Spinal cord (tissue), 10 donors: ENCODE measurements around the gene LRFN5. TPM values are rescaled to one million over a fixed set of nuclear protein-coding genes. Genes with fewer than 3 reads are reported as not detected.
A peak's percentile ranks its signal among the peaks of the same experiment; 100 is the strongest.
"Not testable (repeated sequence)": the region's sequence is repeated elsewhere in the genome, so short reads cannot be mapped to it uniquely, and the experiment has no call there.

Source experiments
- DNase-seq, 6 donors: peaks; one replicate each; pipeline versions ENCODE4 v3.0.0 to v3.0.0-alpha.2; 2013 to 2015; ENCODE audit warnings: low spot score in 6 of 6, low read depth in 4 of 6
- H3K27ac ChIP-seq: one replicate; pipeline ENCODE4 v1.5.1; 2013; ENCODE audit warnings: low read depth, low read length, control low read depth
- H3K27me3 ChIP-seq: one replicate; pipeline ENCODE4 v1.6.1; 2013; ENCODE audit warnings: low read length; ENCODE audit not compliant: control insufficient read depth, insufficient read depth
- H3K36me3 ChIP-seq: one replicate; pipeline ENCODE4 v1.6.1; 2013; ENCODE audit warnings: low read length; ENCODE audit not compliant: control insufficient read depth, insufficient read depth
- H3K4me1 ChIP-seq: one replicate; pipeline ENCODE4 v1.6.1; 2013; ENCODE audit warnings: low read length; ENCODE audit not compliant: control insufficient read depth, insufficient read depth
- H3K4me3 ChIP-seq: one replicate; pipeline ENCODE4 v1.5.1; 2013; ENCODE audit warnings: low read depth, low read length, control low read depth
- H3K9me3 ChIP-seq: one replicate; pipeline ENCODE4 v1.6.1; 2013; ENCODE audit warnings: low read length; ENCODE audit not compliant: control insufficient read depth, insufficient read depth
- WGBS: methylation state at CpG from one replicate; pipeline ENCODE4 v1.1.5; 2013; ENCODE audit warnings: missing lambda C conversion rate; ENCODE audit not compliant: insufficient coverage; 5-methylcytosine and 5-hydroxymethylcytosine counted together
- long read RNA-seq, 4 donors: transcript quantifications; one replicate each; lab custom pipeline, GENCODE V29; 2026
- polyA plus RNA-seq, 2 donors: library from polyadenylated mRNA; unstranded; fragments of 120-200 nt; gene quantifications; one replicate each; pipeline ENCODE4 v1.2.1, GENCODE V29; 2013; ENCODE audit not compliant: insufficient read length in 2 of 2
- total RNA-seq, 2 donors: library from RNA; depleted of rRNA in 1 of 2; stranded (reverse); fragments of 120-200 nt in 1 of 2; fragments of >200 nt in 1 of 2; gene quantifications; one replicate each; pipeline versions ENCODE4 v1.2.3 to v1.2.4, GENCODE V29; 2013 to 2014
- donor health status: healthy.

Gene LRFN5
- total RNA-seq (10 to 100 TPM; 30.9 to 72.4 TPM), polyA plus RNA-seq (10 to 100 TPM; 28.6 to 30.0 TPM)
- long read RNA-seq, donor 1, transcript LRFN5-201 (6 exons, 3,723 nt): major isoform, 10 of 23 reads
- long read RNA-seq, donor 1, partial matches to known transcripts: 13 of 23 reads
- long read RNA-seq, donor 1, other reads (novel, unspliced or antisense): 0 of 23 reads
- long read RNA-seq, donor 2, partial matches to known transcripts: 0 of 3 reads
- long read RNA-seq, donor 2, other reads (novel, unspliced or antisense): 0 of 3 reads
- long read RNA-seq, donor 3, partial matches to known transcripts: 0 of 1 reads
- long read RNA-seq, donor 3, other reads (novel, unspliced or antisense): 0 of 1 reads
- long read RNA-seq, donor 4: 0 reads

DNA sequence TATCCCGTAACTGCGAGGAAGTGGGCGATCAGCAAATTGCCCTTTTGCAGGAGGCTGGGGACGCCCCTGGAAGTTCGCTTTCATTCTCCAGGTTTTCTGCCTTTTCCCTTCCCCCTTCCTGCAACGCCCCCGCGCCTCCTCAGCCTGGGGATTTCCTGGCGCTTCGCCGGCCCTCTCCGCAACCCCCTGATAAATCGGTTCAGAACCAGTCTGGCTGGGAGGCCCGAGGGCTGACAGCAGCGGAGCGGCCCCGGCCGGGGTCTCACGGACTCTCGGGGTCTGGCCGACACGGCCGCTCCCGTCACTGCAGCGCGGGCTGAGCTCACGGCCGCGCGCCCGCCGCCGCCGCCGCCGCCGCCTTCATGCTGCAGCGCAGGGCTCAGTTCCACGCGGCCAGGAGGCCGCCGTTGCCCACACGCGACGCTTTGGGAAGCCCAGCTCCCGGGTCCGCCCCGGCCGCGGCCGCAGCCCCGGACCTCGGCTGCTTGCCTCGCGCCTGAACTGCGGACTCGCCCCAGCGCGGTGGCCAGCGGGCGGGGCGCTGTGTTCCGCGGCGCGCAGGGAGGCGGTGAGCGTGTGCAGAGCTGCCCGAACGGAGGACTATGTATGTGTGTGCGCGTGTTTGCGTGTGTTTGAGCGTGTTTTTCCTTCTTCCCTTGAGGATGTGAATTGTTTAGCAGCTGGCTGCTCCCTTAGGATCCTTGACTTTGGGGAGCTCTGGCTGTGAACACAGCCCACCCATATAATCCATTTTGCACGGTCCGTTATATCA is at the start of gene LRFN5:
TSS of gene LRFN5 (plus strand) at position 345 of the 772 bp plus-strand sequence.
- H3K9me3 ChIP-seq: no peaks in the 10 kb centered on the region
- H3K36me3 ChIP-seq: no peaks in the 10 kb centered on the region
- peaks cover 29% of the 10 kb centered on the region for H3K27me3 ChIP-seq
- DNase-seq: peak in 5 of 6 donors; percentile 48 to 89 (median 75)
- H3K4me1 ChIP-seq: peaks cover 24% of the 10 kb centered on the region
- under 1% methylated on average over 70 of the region's 76 CpGs for WGBS
- H3K27ac ChIP-seq: peak within 1 kb of the TSS; percentile 92
- peak within 1 kb of the TSS; percentile 81 for H3K4me3 ChIP-seq

- no peaks in the 10 kb centered on the region for H3K27me3 ChIP-seq
- no peaks in the 10 kb centered on the region for H3K9me3 ChIP-seq
- H3K4me3 ChIP-seq: no peak overlapping the region
- H3K36me3 ChIP-seq: no peaks in the 10 kb centered on the region
- H3K27ac ChIP-seq: no peak overlapping the region
- DNase-seq: peak in 1 of 6 donors; percentile 7
- no peaks in the 10 kb centered on the region for H3K4me1 ChIP-seq
These were observed 48.2 kb upstream of the LRFN5 start for GRCh38 chr14:41558490-41558889.

DNA sequence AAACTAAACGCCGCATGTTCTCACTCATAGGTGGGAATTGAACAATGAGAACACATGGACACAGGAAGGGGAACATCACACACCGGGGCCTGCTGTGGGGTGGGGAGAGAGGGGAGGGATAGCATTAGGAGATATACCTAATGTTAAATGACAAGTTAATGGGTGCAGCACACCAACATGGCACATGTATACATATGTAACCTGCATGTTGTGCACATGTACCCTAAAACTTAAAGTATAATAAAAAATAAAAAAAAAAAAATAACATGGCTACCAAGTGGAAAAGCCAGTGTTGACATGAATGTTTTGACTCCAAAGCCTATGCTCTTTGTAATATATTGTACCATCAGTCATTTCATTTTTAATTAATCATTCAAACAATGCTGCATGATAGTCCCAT is 39.8 kb upstream of the LRFN5 start:
- H3K36me3 ChIP-seq, H3K9me3 ChIP-seq, DNase-seq, H3K4me3 ChIP-seq, H3K4me1 ChIP-seq, H3K27me3 ChIP-seq, H3K27ac ChIP-seq: not testable (repeated sequence)
- no CpG with 5 or more reads among the region's 3 CpGs for WGBS

DNA sequence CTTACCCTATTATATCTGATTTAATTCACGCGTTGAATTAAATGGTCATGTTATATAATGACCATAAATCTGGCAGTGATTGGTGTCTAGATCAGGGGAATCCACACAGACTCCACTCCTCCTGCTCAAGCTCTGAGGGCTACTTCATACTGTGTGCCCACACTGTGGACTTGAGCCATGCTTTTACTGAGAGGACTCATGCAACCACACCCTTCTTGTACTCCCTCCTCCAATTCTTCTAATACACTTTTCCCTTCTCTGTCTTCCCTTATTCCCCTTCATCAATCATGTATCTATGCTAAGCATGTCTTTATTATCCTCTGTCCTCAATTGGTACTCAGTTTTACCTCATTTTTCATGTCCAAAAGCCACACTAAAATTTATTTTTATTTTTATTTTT is 37.7 kb upstream of the LRFN5 start:
- no CpG with 5 or more reads among the region's 2 CpGs for WGBS
- Histone ChIP-seq H3K4me3 (no peak overlapping the region), H3K36me3 (no peaks in the 10 kb centered on the region), H3K27ac (no peak overlapping the region), H3K4me1 (no peaks in the 10 kb centered on the region), H3K9me3 (no peaks in the 10 kb centered on the region), H3K27me3 (no peaks in the 10 kb centered on the region)
- no peak for DNase-seq

- H3K36me3 ChIP-seq: no peaks in the 10 kb centered on the region
- no peaks in the 10 kb centered on the region for H3K4me1 ChIP-seq
- no peak overlapping the region for H3K4me3 ChIP-seq
- DNase-seq: peak in 1 of 6 donors; percentile 3
- H3K27ac ChIP-seq: no peak overlapping the region
- H3K27me3 ChIP-seq: no peaks in the 10 kb centered on the region
- 77% methylated on average over 3 of the region's 5 CpGs for WGBS
- H3K9me3 ChIP-seq: no peaks in the 10 kb centered on the region
These were observed 36.1 kb upstream of the LRFN5 start for GRCh38 chr14:41570415-41571155.

DNA sequence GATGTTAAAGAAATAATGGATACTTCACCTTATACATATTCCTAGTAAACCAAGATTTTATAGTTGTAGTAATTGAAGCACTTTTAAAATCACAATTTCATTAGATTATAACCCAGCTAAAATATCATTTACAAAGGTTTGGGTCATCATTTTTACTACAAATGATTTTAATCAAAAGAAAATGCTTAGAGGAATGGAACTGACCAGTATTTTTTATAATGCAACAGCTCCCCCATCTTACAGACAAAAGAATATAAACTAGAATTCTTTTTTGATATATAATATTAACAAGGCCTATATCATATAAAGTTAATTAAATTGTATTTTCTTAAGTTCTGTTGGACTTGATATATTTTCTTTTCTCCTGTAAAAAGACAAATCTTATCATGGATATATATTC is 20.4 kb upstream of the LRFN5 start:
- Histone ChIP-seq H3K4me3 (no peak overlapping the region), H3K9me3 (no peaks in the 10 kb centered on the region), H3K4me1 (no peaks in the 10 kb centered on the region), H3K36me3 (no peaks in the 10 kb centered on the region), H3K27ac (no peak overlapping the region), H3K27me3 (no peaks in the 10 kb centered on the region)
- peak in 1 of 6 donors; percentile 42 for DNase-seq

- Histone ChIP-seq H3K9me3 (no peaks in the 10 kb centered on the region), H3K4me1 (no peaks in the 10 kb centered on the region), H3K36me3 (no peaks in the 10 kb centered on the region), H3K27ac (no peak overlapping the region), H3K4me3 (no peak overlapping the region), H3K27me3 (no peaks in the 10 kb centered on the region)
- DNase-seq: no peak
- WGBS: 98% methylated on average over 25 of the region's 25 CpGs
These were observed 9.0 kb upstream of the LRFN5 start for GRCh38 chr14:41597647-41598046.

DNA sequence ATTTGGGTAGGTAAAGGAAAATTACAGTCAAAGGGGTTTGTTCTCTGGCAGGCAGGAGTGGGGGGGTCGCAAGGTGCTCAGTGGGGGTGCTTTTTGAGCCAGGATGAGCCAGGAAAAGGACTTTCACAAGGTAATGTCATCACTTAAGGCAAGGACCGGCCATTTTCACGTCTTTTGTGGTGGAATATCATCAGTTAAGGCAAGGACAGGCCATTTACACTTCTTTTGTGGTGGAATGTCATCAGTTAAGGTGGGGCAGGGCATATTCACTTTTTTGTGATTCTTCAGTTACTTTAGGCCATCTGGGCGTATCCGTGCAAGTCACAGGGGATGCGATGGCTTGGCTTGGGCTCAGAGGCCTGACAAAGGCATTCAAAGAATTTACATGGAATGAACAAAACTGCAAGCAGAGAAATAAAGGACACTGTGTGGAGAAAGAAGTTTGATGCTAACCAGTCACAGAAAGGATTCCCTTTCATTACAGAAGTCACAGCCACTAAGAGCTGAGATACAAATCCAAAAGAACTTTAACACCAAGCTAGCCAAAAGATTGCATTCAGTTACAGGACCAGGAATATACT is 6.8 kb upstream of the LRFN5 start:
- H3K4me3 ChIP-seq: not testable (repeated sequence)

GRCh38 chr14:41604721-41605531 is 1.8 kb upstream of the LRFN5 start:
- H3K4me1 ChIP-seq: peaks cover 24% of the 10 kb centered on the region
- WGBS: 3% methylated on average over 27 of the region's 29 CpGs
- H3K27me3 ChIP-seq: peaks cover 29% of the 10 kb centered on the region
- no peaks in the 10 kb centered on the region for H3K9me3 ChIP-seq
- peak overlapping the region; percentile 92 for H3K27ac ChIP-seq
- DNase-seq: peak in 4 of 6 donors; percentile 55 to 92 (median 82)
- H3K4me3 ChIP-seq: peak overlapping the region; percentile 70
- H3K36me3 ChIP-seq: no peaks in the 10 kb centered on the region

More for the DNA sequence above, 6.8 kb upstream of the LRFN5 start:
- WGBS: 90% methylated on average over 4 of the region's 6 CpGs
- H3K27ac ChIP-seq, H3K36me3 ChIP-seq, DNase-seq, H3K4me1 ChIP-seq, H3K27me3 ChIP-seq, H3K9me3 ChIP-seq: not testable (repeated sequence)
